ENCODE results near the gene ANKEF1. TPM values are rescaled to one million over a fixed set of nuclear protein-coding genes. Genes with fewer than 3 reads are reported as not detected.

Gene ANKEF1
- total and polyA plus RNA-seq, 8 donors = 1.7 to 10.0 (median 6.6) TPM

DNA sequence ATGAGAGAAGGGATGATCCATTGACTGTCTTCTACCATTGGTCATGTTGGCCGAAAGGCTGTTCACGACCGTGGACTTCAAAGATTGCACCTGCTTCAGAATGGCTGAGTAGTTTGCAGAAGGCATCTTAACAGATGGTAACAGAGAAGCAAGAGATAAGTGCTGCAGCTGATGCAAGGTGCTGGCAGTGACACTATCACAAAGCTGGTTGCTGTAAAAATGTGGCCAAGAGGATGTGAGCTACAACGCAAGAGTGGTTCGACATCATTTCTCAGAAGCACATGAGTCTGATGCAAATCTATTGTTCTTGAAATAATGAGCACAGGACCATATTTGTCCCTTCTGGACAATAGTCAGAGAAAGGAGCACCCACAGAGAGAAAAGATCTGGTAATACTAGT is 27.0 kb upstream of the ANKEF1 start:
- ATAC-seq = no peak
- Histone ChIP-seq H3K4me3 (no peak overlapping the region), H3K27ac (no peak overlapping the region), H3K4me1 (peaks cover 16 to 27% (median 24%) of the 10 kb centered on the region in 3 donors), H3K9me3 (no peaks in the 10 kb centered on the region), H3K36me3 (no peaks in the 10 kb centered on the region), H3K27me3 (no peaks in the 10 kb centered on the region)
- FAIRE-seq = no peak
- no peak for DNase-seq
- WGBS, 2 donors = 42 to 62% methylated on average over 5 of the region's 5 CpGs
- TF ChIP-seq, protein P1, sequence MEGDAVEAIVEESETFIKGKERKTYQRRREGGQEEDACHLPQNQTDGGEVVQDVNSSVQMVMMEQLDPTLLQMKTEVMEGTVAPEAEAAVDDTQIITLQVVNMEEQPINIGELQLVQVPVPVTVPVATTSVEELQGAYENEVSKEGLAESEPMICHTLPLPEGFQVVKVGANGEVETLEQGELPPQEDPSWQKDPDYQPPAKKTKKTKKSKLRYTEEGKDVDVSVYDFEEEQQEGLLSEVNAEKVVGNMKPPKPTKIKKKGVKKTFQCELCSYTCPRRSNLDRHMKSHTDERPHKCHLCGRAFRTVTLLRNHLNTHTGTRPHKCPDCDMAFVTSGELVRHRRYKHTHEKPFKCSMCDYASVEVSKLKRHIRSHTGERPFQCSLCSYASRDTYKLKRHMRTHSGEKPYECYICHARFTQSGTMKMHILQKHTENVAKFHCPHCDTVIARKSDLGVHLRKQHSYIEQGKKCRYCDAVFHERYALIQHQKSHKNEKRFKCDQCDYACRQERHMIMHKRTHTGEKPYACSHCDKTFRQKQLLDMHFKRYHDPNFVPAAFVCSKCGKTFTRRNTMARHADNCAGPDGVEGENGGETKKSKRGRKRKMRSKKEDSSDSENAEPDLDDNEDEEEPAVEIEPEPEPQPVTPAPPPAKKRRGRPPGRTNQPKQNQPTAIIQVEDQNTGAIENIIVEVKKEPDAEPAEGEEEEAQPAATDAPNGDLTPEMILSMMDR (IDR thresholded peaks at IDR 0.05) = no peak
- intact Hi-C loops (cut with DNase I) = no loop called here

DNA sequence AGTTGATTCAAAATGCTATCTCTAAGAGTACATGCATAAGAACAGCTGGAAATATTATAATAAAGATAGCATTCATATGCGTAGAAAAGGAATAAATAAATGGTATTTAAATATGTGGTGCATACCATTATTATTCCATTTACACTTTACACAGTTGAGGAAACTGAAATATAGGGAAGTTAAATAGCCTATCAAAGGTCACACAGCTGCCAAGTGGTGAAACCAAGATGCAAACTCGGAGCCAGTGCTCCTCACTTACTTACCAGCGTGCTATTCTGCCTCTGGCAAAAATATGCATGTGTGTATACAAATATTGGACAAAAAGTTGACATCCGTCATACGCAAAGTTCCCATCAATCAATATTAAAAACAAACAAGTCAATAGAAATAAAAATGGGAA is 22.3 kb upstream of the ANKEF1 start:
- DNase-seq (no peak), ATAC-seq (no peak), FAIRE-seq (no peak)
- Histone ChIP-seq H3K27ac (no peak overlapping the region), H3K36me3 (no peaks in the 10 kb centered on the region), H3K27me3 (no peaks in the 10 kb centered on the region), H3K4me1 (peaks cover 0 to 12% (median 0%) of the 10 kb centered on the region in 3 donors), H3K9me3 (no peaks in the 10 kb centered on the region), H3K4me3 (no peak overlapping the region)
- intact Hi-C loops (cut with DNase I) = no loop called here
- 59 to 61% methylated on average over 5 of the region's 5 CpGs for WGBS, 2 donors
- TF ChIP-seq, protein P1 (IDR thresholded peaks at IDR 0.05) = no peak

DNA sequence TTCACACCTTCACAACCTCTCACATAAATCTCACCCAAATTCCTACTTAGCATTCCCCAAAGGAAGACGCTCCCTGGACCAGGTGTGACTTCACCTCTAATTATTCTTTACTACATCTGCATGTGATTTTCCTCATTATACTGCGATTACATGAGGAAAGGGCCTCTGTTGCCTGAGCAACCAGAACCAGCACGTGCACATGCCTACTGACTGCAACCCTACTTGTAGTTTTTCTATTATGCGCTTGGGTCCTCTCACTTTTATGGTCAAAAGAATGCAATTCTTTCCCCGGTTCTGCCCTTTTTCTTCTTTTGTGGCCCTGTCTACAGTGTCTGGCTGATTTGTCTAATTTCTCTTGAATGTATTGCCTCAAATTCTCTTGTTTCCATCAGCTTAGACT is 20.4 kb upstream of the ANKEF1 start:
- no peaks in the 10 kb centered on the region for H3K9me3 ChIP-seq
- ATAC-seq (no peak), DNase-seq (no peak), FAIRE-seq (no peak)
- WGBS, 2 donors = 92 to 94% methylated on average over 5 of the region's 5 CpGs
- intact Hi-C loops (cut with DNase I) = no loop called here
- H3K27ac ChIP-seq = no peak overlapping the region
- TF ChIP-seq, protein P1 (IDR thresholded peaks at IDR 0.05) = no peak
- no peak overlapping the region for H3K4me3 ChIP-seq
- no peaks in the 10 kb centered on the region for H3K36me3 ChIP-seq
- H3K27me3 ChIP-seq = no peaks in the 10 kb centered on the region
- H3K4me1 ChIP-seq = peaks cover 0 to 12% (median 0%) of the 10 kb centered on the region in 3 donors

DNA sequence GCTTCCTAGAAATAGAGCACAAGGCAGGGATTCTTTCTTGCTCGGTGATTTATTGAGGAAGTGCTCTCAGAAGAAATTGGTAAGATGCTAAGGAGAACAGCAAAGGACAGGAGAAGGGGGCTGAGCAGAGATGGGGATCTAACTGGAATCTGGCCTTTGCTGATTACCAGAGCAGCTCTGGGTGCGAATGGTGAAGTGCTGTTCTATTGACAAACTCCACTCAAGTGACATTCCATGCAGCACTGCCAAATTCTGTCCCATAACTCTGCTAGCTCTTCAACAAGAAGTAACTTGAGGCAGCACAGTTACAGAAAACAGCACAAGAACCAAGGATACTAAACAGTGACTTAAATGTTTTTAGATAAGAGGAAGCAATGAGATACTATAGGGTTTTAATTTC is 13.8 kb upstream of the ANKEF1 start:
- no peak overlapping the region for H3K27ac ChIP-seq
- no peak overlapping the region for H3K4me3 ChIP-seq
- TF ChIP-seq, protein P1 (IDR thresholded peaks at IDR 0.05) = no peak
- 33 to 61% methylated on average over 2 of the region's 2 CpGs for WGBS, 2 donors
- H3K36me3 ChIP-seq = no peaks in the 10 kb centered on the region
- intact Hi-C loops (cut with DNase I) = no loop called here
- no peaks in the 10 kb centered on the region for H3K9me3 ChIP-seq
- no peak for FAIRE-seq
- no peak for DNase-seq
- ATAC-seq = no peak
- H3K4me1 ChIP-seq = no peaks in the 10 kb centered on the region
- H3K27me3 ChIP-seq = no peaks in the 10 kb centered on the region

DNA sequence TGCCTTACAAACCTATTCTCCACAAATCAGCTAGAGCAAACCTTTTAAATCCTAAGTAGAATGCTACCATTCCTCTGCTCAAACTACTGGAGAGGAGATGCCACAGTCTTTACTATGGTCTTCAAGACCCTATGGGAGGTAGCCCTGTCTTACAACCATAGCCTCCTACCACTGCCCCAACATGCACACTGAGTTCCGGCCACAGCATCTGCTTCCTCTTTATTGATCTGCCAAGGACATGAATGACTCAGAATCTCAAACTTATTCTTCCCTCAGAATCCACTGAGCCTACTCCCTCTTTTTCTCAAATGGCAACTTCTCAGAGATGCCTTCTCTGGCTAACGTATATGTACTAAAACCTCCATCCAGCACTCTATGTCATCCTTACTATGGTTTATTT is 12.2 kb upstream of the ANKEF1 start:
- TF ChIP-seq, protein P1 (IDR thresholded peaks at IDR 0.05) = no peak
- 82 to 87% methylated on average over 2 of the region's 2 CpGs for WGBS, 2 donors
- no peaks in the 10 kb centered on the region for H3K4me1 ChIP-seq
- H3K9me3 ChIP-seq = no peaks in the 10 kb centered on the region
- no peak overlapping the region for H3K4me3 ChIP-seq
- ATAC-seq (no peak), DNase-seq (no peak), FAIRE-seq (no peak)
- no peaks in the 10 kb centered on the region for H3K27me3 ChIP-seq
- intact Hi-C loops (cut with DNase I) = no loop called here
- no peaks in the 10 kb centered on the region for H3K36me3 ChIP-seq
- no peak overlapping the region for H3K27ac ChIP-seq

Data from pancreas (tissue), 10 donors.